ENCODE results near the gene FGF18. TPM values are rescaled to one million over a fixed set of nuclear protein-coding genes. Genes with fewer than 3 reads are reported as not detected.
"Not testable (repeated sequence)": the region's sequence is repeated elsewhere in the genome, so short reads cannot be mapped to it uniquely, and the experiment has no call there.

Gene FGF18
- total and polyA plus RNA-seq, 2 donors (not counting 3 experiments of a cell fraction or from before 2014, with no cell fraction given): 0.04 to 0.27 TPM

- intact Hi-C loops (cut with micrococcal nuclease): no loop called here
- POLR2A ChIA-PET: no interaction called here
These were observed 77.0 kb downstream of the FGF18 start for GRCh38 chr5:171496456-171496855.

DNA sequence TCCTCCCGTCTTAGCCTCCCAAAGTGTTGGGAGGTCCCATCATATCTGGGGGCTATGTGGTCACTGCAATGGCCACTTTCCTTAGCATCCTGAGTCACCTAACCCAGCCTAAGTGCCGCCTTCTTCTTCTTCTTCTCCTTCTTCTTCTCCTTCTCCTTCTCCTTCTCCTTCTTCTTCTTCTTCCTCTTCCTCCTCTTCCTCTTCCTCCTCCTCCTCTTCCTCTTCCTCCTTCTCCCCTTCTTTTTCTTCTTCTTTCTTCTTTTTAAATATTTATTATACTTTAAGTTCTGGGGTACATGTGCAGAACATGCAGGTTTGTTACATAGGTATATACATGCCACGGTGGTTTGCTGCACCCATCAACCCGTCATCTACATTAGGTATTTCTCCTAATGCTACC, 78.0 kb downstream of the FGF18 start:
- H3K27me3 ChIP-seq (ENCODE audit: control insufficient read depth in 2 of 2, insufficient read depth in 2 of 2, low read length in 2 of 2); dilution Hi-C loops (cut with MboI; ENCODE audit: extremely low pct_ligation_motif_present, low sequenced_read_pairs); DNase-seq (ENCODE audit: low read depth, low spot score); H3K79me2 ChIP-seq (ENCODE audit: control insufficient read depth, insufficient read depth, low read length); H3K4me3 ChIP-seq (replicated peaks in 1 of 3; ENCODE audit: insufficient read depth in 1 of 3, low read depth in 1 of 3, low read length in 3 of 3); H3K4me2 ChIP-seq (ENCODE audit: insufficient read depth, low read length); H3K9ac ChIP-seq (replicated peaks; ENCODE audit: extremely low read depth, insufficient read depth, low read length); H3K36me3 ChIP-seq (ENCODE audit: control insufficient read depth in 2 of 2, extremely low read depth in 1 of 2, insufficient read depth in 2 of 2, low read length in 2 of 2); intact Hi-C loops (cut with micrococcal nuclease); H3K9me1 ChIP-seq (replicated peaks; ENCODE audit: control insufficient read depth, extremely low read depth, insufficient read depth, low read length); H4K20me1 ChIP-seq (replicated peaks; ENCODE audit: control insufficient read depth, extremely low read depth, insufficient read depth, low read length); H3K9me3 ChIP-seq (replicated peaks; ENCODE audit: control insufficient read depth, insufficient read depth, low read length); H3K27ac ChIP-seq (ENCODE audit: insufficient read depth, low read depth, low read length); FAIRE-seq; H2AFZ ChIP-seq (ENCODE audit: low read depth, low read length); POLR2A ChIA-PET; CTCF ChIA-PET; BruUV-seq (replicated peaks); H3K4me1 ChIP-seq (ENCODE audit: control insufficient read depth, extremely low read depth, insufficient read depth, low read length): not testable (repeated sequence)

More at GRCh38 chr5:171496456-171496855, 77.0 kb downstream of the FGF18 start:
- BruUV-seq (replicated peaks): no TSS peak
- Histone ChIP-seq H3K4me2 (ENCODE audit: insufficient read depth, low read length) (no peak overlapping the region), H3K9ac (replicated peaks; ENCODE audit: extremely low read depth, insufficient read depth, low read length) (no peak overlapping the region), H3K27me3 (ENCODE audit: control insufficient read depth in 2 of 2, insufficient read depth in 2 of 2, low read length in 2 of 2) (no peaks in the 10 kb centered on the region), H3K9me3 (replicated peaks; ENCODE audit: control insufficient read depth, insufficient read depth, low read length) (no peaks in the 10 kb centered on the region), H3K36me3 (ENCODE audit: control insufficient read depth in 2 of 2, extremely low read depth in 1 of 2, insufficient read depth in 2 of 2, low read length in 2 of 2) (no peaks in the 10 kb centered on the region), H2AFZ (ENCODE audit: low read depth, low read length) (no peak overlapping the region), H4K20me1 (replicated peaks; ENCODE audit: control insufficient read depth, extremely low read depth, insufficient read depth, low read length) (no peaks in the 10 kb centered on the region), H3K4me3 (replicated peaks in 1 of 3; ENCODE audit: insufficient read depth in 1 of 3, low read depth in 1 of 3, low read length in 3 of 3) (no peak overlapping the region), H3K4me1 (ENCODE audit: control insufficient read depth, extremely low read depth, insufficient read depth, low read length) (peaks cover 8% of the 10 kb centered on the region), H3K79me2 (ENCODE audit: control insufficient read depth, insufficient read depth, low read length) (no peaks in the 10 kb centered on the region), H3K9me1 (replicated peaks; ENCODE audit: control insufficient read depth, extremely low read depth, insufficient read depth, low read length) (no peaks in the 10 kb centered on the region), H3K27ac (ENCODE audit: insufficient read depth, low read depth, low read length) (no peak overlapping the region)
- TF ChIP-seq POLR2A (IDR thresholded peaks at IDR 0.05; ENCODE audit: low read depth, low read length) (no peak), MAX (IDR thresholded peaks at IDR 0.05; ENCODE audit: insufficient read depth, insufficient read length) (no peak), MYC (IDR thresholded peaks at IDR 0.05; ENCODE audit: low read depth, low read length) (no peak), GATA2 (IDR thresholded peaks at IDR 0.05; ENCODE audit: insufficient read depth, insufficient read length, low read depth, low read length) (no peak), FOS (IDR thresholded peaks at IDR 0.05; ENCODE audit: borderline replicate concordance, insufficient read depth, low read length) (no peak), EZH2 (IDR thresholded peaks at IDR 0.05; ENCODE audit: borderline replicate concordance, low read depth, low read length, severe bottlenecking) (no peak), POLR2AphosphoS5 (IDR thresholded peaks at IDR 0.05; ENCODE audit: insufficient read depth, low read depth, low read length) (no peak)
- FAIRE-seq (no peak), DNase-seq (ENCODE audit: low read depth, low spot score) (no peak)
- dilution Hi-C loops (cut with MboI; ENCODE audit: extremely low pct_ligation_motif_present, low sequenced_read_pairs): no loop called here
- CTCF ChIA-PET: interaction anchor here (0.9 to 1.0 kb wide), 2 partner anchors 11 to 25 kb away, joined by 3 read pairs; no protein-coding TSS in a partner anchor

Data from endothelial cell of umbilical vein (primary cell).